ENCODE results near the gene OBP2A.

DNA sequence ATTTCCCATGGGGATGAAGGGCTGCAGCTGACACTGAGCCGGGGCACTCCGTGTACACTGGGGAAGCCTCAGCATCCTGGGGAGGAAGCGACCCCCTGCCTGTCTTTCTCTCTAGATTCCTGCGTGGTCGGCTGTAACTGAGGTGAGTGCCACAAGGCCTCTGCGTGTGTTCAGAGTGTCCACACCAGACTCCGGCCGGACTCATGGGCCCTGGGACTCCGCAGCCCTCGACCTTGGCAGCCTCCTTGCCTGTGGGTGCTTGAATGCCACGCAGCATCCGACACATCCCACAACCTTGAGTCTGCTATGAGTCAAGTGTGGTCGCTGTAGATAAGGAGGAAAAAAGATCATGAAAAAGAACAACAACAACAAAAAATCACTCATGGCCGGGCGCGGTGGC, 39.0 kb downstream of the OBP2A start:
- TF ChIP-seq POLR2AphosphoS5 (IDR thresholded peaks at IDR 0.05; ENCODE audit: borderline replicate concordance, low read depth, low read length) (no peak), EZH2 (IDR thresholded peaks at IDR 0.05) (no peak), FOXP2 (optimal IDR thresholded peaks at IDR 0.05; ENCODE audit: control extremely low read depth, extremely low read length, insufficient read depth) (no peak)

All from SK-N-MC (cell line).